RWPE1 (cell line): ENCODE results near the gene CCDC9.
"Not testable (repeated sequence)": the region's sequence is repeated elsewhere in the genome, so short reads cannot be mapped to it uniquely, and the experiment has no call there.

Experiments
- CTCF ChIA-PET: fragments of 350-600 bp; sonication (Branson Sonifier 250); formaldehyde crosslinking; extraction: SDS; loops from one replicate; lab custom pipeline; 2021; lab: Yijun Ruan, JAX
- POLR2A ChIA-PET: fragments of 400-600 bp; formaldehyde crosslinking; extraction: SDS; loops from one replicate; lab custom pipeline; 2020; ENCODE audit warnings: antibody characterized with exemption; ENCODE audit not compliant: low non-redundant PET; lab: Yijun Ruan, JAX
- DNase-seq: peaks from one replicate; pipeline ENCODE4 v3.0.0; 2012; ENCODE audit warnings: low spot score
- H3K27ac ChIP-seq: fragments of 450-650 bp; 2 replicates; pipeline ENCODE4 v1.5.1; 2017
- CTCF ChIP-seq: fragments of 450-650 bp; conservative IDR thresholded peaks from 2 replicates; pipeline ENCODE4 v1.5.1; 2017; ENCODE audit warnings: low read depth, mild to moderate bottlenecking

Gene CCDC9

DNA sequence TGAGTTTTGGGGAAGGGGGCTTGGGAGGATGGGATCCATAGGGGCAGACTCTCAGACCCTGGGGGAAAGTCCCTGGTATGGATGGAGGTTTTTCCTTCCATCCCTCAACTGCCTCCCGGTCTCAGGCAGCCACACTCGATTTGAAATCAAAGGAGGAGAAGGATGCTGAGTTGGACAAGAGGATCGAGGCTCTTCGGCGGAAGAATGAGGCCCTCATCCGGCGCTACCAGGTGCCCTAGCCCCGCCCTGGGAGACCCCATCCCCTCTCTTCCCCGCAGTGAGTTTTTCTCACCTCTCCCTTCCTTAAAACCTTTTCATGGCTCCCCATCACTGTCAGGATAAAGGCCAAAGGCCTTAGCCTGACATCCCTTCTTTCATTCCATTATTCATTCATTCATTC is 2.1 kb downstream of the CCDC9 start:
- POLR2A ChIA-PET, result no interaction called here
- CTCF ChIA-PET, result no interaction called here
- peak overlapping the region; percentile 98 for H3K27ac ChIP-seq
- no peak for TF ChIP-seq CTCF
- DNase-seq, result no peak

GRCh38 chr19:47258895-47259555 is 2.7 kb downstream of the CCDC9 start:
- no peak for DNase-seq
- ChIA-PET CTCF (no interaction called here), POLR2A (no interaction called here)
- peak overlapping the region; percentile 98 for H3K27ac ChIP-seq
- no peak for TF ChIP-seq CTCF

DNA sequence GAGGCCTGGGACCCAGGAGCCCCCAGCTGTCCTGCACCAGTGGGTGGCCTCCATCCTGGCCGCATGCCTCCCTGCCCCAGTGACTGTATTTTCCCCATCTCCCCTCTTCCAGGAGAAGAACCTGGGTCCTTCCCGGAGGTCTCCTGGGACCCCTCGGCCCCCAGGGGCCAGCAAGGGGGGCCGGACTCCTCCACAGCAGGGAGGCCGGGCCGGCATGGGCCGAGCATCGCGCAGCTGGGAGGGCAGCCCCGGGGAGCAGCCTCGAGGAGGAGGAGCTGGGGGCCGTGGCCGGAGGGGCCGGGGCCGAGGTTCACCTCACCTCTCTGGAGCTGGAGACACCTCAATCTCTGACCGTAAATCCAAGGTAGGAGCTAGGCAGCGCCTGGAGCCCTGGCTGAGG is 4.2 kb downstream of the CCDC9 start:
- POLR2A ChIA-PET, result interaction anchor here (1.0 kb wide), 1 partner anchor 9 kb away, joined by 3 read pairs; no protein-coding TSS in a partner anchor
- DNase-seq, result no peak
- CTCF ChIA-PET, result no interaction called here
- no peak for TF ChIP-seq CTCF
- peak overlapping the region; percentile 98 for H3K27ac ChIP-seq

GRCh38 chr19:47261946-47262793 is 5.8 kb downstream of the CCDC9 start:
- CTCF ChIA-PET, result interaction anchor here (0.6 to 1.0 kb wide), 3 partner anchors 10 to 428 kb away, joined by 3 to 4 read pairs (median 4); no protein-coding TSS in a partner anchor
- H3K27ac ChIP-seq, result peak overlapping the region; percentile 18; the same call in 1 of the 2 replicates
- POLR2A ChIA-PET, DNase-seq: not testable (repeated sequence)

- 0 out of 2 replicates have a peak overlapping the region, but pooled peaks have one; percentile 2 for H3K27ac ChIP-seq
- TF ChIP-seq CTCF, result no peak
- ChIA-PET POLR2A (no interaction called here), CTCF (no interaction called here)
- DNase-seq, result no peak
Observed at GRCh38 chr19:47264629-47265028, 8.3 kb downstream of the CCDC9 start.

GRCh38 chr19:47266401-47266941 is 10.1 kb downstream of the CCDC9 start:
- CTCF ChIA-PET, result no interaction called here
- no peak for TF ChIP-seq CTCF
- H3K27ac ChIP-seq, result peak overlapping the region; percentile 54
- DNase-seq, result no peak
- POLR2A ChIA-PET, result no interaction called here
